T1000 (cell line): ENCODE measurements around the gene CX3CR1.

Experiments used
- DNase-seq: peaks from one replicate; lab custom pipeline; 2025; ENCODE audit warnings: mixed read lengths; lab: John Stamatoyannopoulos, UW

CX3CR1 gene

DNA sequence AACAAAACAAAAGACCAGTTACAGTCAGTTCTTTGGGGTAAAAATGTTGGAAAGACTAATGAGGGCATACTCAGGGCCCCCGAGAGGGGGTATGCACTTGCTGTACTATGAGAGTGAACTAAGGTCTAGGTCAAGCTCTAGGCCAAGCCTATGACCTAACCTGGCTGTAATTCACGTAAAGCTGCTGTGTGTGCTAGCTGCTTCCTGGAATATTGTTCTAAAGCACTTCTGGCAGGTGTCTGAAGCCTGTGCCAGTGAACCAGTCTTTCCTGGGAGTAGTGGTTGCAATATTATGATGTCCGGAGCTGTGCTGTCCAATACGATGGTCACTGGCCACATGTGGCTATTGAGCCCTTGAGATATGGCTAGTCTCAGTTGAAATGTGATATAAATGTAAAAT, 13.1 kb upstream of the CX3CR1 start:
- DNase-seq = no peak

DNA sequence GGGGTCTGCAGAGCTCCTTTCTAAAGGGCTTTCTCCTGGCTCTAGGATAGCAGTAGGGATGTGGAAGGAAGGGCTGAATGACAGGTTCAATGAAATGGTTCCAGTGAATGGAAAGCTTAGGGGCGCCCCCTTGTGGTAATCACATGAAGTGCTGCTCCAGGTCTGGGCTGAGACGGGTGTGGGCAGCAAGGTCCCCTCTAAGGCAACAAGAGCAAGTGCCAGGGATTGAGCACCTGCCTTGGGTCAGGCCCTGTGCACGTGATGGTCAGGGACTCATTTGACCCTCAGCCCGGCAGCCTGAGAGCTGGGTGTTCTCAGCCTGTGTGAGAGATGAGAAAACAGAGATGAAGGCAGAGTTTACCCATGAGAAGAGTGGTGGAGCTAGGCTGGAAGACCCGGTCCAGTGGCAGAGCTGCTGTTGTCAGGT, 12.1 kb upstream of the CX3CR1 start:
- DNase-seq = peak; percentile 47

DNA sequence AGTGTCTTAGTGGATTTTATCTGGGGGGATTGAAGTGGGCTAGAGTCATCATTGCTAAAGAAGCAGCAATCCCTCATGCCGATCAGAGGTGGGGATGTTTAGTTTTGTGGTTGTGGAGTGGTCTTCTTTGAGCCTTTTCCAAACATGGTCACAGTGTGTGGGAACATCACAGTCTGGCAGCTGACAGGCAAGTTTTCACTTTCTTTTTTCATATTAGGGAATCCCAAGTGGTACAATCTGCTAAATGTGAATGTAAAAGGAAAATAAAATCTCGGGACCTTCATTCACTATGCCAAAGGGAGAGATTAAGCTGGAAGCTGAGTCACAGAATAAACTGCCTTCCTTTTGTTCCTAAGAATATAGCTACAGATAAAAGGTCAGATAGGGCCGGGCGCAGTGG, 10.4 kb upstream of the CX3CR1 start:
- no peak for DNase-seq

DNA sequence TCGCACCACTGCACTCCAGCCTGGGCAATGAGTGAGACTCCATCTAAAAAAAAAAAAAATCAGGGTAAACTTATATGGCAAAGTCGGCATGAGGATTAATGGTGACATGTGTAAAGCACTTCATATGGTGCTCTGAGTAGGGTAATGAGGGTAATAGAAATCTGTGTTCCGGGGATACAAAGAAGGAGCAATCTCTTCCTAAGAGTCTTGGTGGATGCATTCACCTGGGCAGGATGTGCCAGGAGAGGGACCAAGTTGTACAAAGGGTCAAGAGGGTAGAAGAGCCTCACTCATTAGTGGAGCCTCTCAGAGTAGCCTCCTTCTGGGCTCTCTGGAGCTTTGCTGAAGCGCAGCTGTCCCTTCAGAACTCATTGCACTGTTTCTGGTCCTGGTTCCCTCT, 9.3 kb upstream of the CX3CR1 start:
- no peak for DNase-seq

DNA sequence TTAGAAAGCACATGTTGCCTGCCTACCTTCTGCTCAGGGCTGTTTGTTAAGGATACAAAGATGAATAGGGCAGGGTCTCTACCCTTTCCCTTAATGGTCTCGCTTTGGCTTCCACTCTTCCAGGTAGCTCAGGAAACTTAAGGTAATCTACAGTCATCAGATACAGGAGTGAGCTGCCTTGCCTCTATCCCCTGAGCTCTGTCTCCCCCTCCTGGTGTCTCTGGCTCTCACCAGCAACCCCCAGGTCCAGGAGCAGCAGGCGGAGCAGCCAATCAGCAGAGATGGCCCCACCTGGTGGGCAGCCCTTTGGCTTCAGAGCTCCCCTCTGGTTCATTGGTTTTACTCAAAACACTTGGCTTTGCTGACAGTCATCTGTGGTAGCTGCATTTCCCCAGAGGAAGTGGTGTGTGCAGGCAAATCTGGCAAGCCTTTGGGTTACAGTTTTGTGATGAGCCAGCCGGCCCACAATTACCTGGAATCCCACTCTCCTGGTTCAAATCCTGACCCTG, 8.5 kb upstream of the CX3CR1 start:
- DNase-seq = peak; percentile 66

DNA sequence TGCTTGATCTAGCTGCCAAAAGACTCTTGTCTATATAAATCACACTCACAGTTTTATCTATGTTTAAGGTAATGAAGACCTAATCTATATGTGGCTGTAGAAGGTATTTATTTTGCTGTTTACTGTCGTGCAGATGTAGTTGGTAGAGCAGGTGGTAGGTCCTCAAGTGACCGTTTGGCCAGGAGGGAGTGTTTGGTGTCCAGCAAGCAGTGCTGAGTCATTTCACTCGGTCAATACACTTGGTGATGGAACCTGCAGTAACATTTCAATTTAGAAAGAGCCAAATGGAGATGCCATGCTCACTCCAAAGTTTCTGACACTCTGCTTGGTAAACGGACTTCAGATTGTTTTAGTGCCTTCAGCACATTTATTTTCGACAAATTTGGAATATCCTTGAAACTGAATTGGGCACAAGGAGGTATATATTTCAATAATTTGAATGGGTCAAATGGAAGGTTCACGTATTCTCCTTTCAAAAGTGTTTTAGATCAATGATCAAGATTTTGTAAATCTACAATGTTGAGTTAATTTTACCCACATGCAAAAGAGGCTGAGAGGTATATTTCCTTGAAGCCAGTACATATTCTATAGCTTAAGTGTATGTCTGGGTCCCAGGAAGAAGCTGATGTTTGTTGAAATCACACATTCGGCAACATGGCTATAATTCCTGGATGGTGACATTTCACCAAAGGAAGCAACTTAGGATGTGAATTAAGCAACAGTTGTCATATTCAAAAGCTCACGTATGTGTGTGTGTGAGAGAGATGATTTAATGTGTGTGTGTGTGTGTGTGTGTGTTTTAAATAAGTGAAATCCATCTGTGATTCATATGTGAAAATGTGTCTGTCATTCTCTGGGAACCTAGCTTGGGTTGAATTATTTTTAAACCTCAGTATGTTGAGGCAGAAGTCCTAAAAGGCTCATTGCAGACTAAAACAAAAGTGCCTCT, 7.7 kb upstream of the CX3CR1 start:
- no peak for DNase-seq

DNA sequence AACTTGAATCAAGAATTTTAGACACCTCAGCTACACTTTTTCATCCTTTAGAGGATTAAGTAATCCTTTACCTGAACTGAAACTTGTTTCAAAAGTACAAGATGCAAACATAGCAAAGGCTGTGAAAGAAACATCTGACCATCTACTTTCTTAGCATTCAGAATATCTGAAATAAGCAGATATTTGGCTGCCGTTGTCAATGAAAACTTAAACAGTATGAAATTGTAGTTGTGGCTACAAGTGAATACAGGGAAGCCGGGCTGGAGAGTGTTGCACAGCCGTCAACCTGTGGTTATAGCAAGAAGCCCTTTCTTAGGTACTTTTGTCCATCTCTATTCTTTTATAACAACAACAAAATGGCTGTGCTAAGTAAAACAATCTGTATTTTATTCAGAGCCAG, 6.9 kb upstream of the CX3CR1 start:
- no peak for DNase-seq

DNA sequence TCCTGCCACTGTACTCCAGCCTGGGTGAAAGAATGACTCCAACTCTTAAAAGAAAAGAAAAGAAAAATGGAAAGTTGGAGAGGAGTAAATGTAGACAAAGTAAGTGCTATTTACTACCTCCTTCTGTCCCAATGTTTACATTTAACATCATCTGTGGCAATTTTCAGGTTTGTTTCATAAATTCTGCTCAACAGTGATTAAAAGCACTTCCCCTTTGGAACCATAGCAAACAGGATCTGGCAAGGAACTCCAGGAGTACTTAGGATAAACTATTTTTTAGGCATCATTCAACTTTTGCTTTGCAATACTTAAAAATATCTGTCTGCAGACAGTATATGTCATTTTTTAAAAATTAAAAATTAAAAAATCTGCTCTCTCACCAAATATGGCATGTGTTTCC, 5.5 kb upstream of the CX3CR1 start:
- no peak for DNase-seq

DNA sequence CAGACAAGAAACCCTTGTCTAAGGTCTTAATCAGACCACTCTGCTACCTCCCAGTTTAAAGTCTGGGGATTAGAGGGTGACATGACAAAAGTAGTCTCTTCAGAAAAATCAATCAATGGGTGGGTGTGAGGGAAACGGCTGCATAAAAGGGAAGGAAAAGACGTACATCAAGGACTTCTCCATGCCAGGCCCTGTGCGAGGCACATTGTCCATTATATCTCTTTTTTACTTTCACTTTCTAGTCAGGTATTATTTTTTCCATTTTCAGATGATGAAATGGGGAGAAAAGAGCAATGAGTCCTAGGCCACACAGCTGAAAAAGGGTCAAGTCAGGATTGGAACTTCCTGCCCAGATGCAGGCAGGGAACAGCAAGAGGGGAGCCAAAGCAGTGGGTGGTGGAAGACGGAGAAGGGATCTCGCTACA, 4.6 kb upstream of the CX3CR1 start:
- no peak for DNase-seq

DNA sequence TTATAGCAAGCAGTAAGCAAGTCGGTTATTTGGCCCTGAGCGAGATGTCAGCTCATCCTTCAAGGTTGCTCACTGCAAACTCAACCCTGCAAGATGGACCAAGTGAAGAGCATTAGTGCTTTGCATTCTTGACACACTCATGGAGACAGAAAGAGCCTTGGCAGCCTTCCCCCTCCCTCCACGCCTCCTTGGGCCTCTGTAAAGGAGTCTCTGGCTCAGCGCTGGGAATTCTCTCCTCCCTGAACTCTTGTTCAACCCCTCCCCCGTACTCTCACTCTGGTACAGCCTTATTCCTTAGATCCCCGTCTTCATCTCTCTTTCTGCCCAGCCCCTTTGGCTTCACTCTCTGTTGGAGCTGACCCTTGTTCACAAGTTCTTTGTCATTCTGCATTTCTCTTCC, 2.2 kb upstream of the CX3CR1 start:
- DNase-seq = no peak

DNA sequence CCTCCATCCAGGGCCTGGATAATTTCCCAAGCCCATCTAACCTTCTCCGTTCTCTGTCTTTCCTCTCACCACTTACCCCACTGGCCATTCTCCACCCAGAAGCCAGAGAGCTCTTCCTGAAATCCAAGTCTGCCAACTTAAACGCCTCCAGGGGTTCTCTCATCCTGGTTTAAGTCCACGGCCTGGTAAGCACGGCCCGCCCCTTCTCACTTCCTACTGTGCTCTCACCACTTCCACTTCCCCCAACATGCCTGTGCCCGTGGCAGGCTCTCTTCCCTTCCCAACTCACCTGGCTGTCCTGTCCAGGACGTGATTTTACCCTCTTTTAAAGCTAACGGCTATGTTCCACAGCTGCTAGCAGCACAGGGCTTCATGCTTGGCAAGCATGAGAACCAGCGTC, 1.7 kb upstream of the CX3CR1 start:
- DNase-seq = no peak

DNA sequence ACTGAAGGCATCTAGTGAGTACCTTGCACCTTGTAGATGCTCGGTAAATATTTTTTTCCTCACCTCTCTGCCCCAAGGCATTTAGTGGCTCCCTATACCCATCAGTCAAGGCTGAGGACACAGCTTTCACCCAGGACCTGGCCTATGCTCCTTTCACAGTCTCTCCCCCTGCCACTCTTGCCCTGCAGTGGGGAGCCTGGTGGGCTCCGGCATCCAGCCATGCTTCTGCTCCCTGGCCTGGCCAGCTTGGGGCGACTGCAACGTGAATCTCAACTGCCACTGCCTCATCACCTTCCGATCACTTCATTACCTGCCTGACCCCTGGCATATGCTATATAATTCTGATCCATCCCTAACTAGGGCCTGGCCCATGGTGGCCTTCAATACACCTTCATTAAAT, 735 bp upstream of the CX3CR1 start:
- no peak for DNase-seq

DNA sequence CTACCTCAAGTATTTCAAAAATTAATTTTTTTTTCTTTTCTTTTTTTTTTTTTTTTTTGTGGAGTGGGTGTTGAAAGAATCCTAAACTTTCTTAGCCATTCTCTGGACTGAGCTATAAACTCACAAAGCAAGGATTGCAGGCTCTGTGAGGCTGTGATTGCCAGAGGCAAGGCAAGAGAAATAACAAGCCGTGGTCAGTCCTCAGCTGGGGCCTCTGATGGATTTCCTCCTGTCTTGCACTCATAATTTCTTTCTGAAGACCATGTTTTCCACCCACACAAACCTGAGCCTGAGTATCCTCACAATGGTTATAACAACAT, 1.3 kb downstream of the CX3CR1 start:
- no peak for DNase-seq

DNA sequence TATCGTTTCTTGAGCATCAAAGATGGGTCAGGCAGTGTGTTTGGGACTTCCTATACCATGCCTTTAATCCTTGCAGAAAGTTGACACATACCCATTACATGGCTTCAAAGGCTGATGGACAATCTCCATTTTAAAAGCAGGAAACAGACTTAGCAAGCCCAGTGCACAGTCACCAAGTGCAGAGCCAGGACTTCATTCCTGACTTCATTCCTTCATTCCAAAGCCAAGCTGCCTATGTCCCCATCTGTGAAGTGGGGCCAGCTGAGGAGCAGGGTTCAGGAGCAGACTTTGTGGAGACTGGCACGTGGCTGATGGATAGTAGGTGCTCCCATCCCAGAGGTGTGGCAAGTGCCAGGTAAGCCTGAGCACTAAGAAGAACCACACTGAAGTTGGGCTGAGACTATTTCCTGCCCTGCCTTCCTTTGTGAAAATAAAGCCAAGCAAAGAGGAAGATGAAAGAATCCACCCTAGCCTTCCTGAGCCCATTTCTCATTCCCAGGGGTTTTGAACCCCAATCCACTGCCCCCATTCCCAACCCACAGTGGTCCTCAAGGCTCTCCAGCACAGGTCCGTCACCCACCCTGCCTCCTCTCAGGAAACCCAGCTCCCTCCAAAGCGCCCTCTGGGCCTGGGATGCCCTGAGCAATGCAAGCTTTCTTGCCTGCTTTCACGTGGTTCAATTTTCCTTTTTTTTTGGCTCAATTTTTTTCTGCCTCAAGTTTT, 1.8 kb downstream of the CX3CR1 start:
- no peak for DNase-seq

DNA sequence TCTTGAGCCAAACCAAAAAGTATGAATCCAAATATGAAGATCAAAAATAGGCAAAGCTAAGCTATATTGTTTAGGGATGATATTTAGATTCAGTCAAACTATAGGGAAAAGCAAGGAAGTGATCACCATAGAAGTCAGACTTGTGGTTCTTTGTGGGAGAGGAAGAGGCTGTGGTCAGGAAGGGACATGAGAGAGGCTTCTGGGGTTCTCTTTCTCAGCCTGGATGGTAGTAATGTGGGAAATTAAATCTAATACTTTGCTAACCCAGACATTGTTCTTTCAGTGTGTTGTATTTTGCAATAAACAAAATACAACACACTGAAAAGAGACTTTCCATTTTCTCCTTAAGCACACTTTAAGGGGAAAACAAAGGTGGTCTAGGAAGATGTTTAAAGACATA, 3.1 kb downstream of the CX3CR1 start:
- DNase-seq = no peak

DNA sequence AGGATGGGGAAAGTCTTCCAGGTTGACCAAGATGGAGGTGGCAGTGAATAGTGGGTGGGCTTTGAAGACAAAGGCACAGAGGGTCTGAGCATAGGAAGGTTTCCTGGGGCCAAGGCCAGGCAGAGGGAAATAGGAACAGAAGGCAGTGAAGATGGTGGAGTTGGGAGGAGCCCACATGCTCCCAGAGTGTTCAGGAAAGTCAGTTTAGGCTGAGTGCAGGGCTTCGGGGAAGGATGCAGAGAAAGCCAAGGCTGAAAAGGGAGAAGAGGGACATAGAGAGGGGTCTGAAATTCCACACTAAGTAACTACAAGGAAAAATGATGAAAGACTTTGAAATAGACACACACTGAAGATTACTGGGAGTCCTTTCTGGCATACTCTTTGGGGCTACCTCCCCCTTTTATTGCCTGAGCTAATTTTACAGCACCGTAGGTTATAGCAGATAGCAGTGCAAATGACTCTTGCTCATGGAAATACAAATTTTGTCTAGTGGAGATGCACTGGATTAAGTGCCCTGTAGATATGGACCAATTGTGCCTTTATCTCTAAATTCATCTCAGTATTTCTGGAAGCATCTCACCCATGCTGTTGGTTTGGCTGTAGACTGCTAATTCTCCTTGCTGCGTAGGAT, 3.8 kb downstream of the CX3CR1 start:
- no peak for DNase-seq

DNA sequence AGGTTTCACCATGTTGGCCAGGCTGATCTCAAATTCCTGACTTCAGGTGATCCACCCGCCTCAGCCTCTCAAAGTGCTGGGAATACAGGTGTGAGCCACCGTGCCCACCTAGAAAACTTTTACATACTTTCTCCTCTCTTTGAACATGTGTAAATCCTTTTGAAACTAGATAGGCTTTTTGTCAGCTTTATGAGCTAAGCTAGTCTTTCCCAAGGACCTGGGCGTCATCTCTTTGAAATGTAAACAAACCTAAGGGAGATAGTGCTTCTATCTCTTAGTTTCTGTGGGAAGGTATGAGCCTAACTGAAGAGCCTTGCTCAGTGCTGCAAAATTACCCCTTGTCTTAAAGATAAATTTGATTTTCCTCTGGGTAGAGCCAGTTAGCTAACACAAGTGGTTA, 4.8 kb downstream of the CX3CR1 start:
- DNase-seq = no peak

DNA sequence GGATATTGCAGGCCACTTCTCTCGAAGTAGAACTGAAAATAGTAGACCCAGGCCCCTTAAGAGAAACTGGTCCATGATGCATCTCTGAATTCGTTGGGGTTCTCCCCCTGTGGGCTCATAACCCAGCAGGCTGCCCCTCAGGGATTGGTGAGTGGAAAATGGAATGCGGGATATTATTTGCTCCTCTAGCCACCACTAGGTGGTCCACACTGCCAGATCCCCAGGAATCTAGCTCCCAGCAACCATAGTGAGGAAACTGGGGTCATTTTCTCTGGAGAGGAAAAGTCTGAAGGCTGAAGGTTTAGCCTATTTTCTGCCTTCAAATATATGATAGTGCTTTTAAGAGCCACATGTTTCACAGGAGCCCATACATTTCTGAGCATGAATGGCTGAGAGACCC, 6.7 kb downstream of the CX3CR1 start:
- no peak for DNase-seq

DNA sequence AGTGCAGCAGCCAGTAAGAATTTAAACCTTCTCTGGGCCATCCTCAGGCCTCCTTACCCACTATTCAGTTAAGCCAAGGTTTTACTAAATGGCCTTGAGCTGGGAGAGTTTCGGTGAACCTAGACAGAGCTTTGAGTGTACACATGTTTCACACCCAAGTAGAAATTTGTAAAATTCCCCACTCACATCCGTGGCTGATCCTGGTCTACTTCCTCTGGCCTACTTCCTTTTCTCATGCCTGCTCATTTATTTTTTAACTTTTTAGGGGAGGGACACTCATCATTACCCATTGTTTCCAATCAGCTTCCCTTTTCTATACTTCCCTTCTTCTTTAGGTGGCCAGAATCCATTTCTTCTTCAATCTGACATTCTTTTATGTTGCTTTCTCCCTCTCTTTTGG, 7.6 kb downstream of the CX3CR1 start:
- DNase-seq = no peak

DNA sequence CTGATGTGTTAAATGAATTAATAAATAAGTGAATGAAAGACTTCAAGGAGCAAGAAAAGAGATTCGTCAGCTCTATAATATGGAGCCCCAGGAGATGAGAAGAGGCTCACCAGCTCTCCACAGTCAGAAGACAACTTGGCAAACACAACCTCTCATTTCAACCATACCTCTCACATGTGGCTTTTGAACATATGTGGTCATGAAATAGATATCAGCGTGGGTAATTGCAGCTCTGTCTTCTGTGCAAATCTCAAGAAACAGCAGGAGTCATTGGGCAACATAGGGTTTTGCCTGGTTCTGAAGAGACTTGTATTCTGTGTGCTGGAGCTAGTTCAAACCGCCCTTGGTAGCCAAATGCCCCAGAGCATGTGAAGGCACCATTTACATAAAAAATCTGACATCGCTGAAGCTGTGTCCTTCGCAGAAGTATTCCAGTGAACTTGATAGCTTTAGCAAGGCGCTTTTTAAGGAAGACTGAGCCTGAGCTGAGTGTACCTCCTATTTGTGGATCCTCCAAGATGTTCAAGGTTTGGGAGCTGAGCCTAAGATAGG, 8.4 kb downstream of the CX3CR1 start:
- no peak for DNase-seq

DNA sequence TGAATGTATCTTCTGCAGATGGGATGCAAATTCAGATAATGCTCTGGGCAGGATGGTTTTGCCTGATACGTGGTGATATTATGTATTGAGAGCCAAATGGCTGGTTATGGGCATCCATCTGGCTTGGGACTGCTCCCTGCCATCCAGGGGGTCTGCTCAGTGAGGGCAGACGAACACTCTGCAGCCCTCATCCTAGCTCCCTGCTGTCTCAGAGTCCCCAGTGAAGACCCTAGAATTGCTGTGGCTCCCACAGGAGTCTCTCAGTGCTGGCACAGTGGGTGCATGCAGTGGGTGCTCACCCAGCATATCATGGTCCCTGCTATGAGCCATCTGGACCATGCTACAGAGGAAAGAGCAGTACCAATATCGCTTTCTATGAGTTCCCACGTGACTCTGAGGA, 10.3 kb downstream of the CX3CR1 start:
- DNase-seq = no peak

DNA sequence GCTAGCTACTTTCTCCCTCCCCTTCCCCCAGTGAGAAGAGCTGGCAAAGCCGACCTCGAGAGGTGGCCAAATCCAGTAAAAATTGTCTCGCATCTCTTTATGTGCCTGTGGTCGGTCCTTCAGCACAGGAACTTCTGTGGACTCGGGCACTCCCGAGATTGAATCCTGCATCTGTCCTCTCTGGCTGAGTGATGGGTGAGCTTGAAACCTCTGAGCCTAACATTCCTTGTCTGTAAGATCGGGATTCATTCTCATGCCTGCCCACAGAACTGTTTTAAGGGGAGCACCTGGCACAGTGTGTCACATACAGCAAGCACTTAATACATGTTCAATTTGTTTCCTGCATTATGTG, 11.3 kb downstream of the CX3CR1 start:
- no peak for DNase-seq
